Activated CD4-positive, CD25-positive, alpha-beta regulatory T cell treated with anti-CD3 and anti-CD28 coated beads, Interleukin-2, amount 50 U/mL, for 16 hours (primary cell): ENCODE measurements around the gene ASIC4.

ENCODE experiments used
- DNase-seq: peaks from one replicate; pipeline ENCODE4 v3.0.0-alpha.2; 2020; ENCODE audit warnings: low read depth, low spot score

ASIC4 gene

DNA sequence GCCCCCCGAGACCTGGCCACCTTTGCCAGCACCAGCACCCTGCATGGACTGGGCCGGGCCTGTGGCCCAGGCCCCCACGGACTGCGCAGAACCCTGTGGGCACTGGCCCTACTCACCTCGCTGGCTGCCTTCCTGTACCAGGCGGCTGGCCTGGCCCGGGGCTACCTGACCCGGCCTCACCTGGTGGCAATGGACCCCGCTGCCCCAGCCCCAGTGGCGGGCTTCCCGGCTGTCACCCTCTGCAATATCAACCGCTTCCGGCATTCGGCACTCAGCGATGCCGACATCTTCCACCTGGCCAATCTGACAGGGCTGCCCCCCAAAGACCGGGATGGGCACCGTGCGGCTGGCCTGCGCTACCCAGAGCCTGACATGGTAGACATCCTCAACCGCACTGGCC is 554 bp downstream of the ASIC4 start:
- DNase-seq: no peak

DNA sequence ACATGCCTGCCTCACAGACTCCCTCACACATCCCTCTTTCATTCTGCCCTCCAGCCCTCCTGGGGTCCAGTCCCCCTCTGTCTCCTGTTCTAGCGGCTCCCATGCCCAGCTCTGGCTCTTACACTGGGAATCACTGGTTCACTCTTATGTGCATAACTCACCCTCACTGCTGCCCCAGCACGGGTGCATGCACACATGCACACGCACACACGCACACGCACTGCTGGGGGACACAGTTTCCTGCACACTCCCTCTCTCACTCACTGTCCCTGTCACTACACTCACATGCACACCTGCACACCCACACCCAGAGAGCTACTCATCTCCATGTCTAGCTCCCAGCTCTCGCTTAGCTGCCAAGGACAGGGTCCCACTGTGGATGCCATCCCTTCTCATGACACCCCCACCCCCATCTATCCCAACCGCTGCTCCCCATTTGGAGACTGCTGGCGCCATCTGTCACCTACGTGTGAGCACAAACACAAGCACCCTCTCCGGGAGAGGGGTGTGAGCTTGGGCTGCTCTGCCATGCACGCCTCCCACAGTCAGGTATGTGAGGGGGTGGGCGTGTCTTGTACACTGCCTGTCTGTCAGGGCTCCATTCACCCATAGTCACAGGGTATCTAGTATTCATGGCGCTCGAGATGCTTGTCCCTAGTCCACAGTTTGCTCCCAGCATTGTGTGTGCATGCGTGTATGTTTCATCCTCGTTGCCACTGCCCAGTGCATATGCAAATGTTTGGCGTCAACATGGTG is 1.8 kb downstream of the ASIC4 start:
- no peak for DNase-seq

- DNase-seq: no peak
Observed at GRCh38 chr2:219516888-219517287, 2.6 kb downstream of the ASIC4 start.

DNA sequence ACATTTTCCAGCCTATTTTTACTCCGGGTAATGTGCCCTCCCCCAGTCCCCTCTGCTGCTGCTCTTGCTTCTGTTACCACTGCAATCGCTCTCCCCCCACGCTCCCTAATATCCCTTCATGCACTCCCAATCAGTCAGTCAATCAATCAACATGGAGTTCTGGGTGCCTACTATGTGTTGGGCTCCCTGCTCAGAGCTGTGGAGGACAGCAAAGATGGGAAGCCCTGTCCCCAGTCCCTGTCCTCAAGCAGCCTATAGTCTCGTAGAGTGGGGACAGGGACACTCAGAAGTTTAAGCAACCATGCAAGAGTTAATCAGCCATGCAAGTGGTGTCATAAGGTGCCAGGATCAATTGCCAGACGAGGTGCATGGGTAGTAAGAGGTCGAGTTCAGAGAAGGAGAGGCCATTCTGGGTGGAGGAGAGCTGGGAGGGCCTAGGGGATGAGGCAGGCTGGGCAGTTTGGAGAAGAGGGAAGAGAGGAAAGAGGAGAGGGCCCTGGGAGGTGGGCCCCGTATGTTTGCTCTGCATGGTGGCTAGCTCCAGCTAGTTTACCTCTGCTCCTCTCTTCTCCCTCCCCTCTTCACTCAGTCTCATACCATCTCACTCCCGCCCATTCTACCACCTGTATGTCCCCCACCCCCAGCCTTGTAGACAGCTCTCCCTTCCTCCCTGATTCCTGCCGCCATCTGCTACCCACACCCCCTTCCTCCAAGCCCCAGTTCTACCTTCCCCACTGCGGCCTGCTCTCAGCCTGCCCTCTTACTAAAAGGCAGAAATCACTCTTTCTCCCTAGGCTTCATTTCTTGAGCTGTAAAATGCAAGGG is 3.9 kb downstream of the ASIC4 start:
- DNase-seq: no peak

DNA sequence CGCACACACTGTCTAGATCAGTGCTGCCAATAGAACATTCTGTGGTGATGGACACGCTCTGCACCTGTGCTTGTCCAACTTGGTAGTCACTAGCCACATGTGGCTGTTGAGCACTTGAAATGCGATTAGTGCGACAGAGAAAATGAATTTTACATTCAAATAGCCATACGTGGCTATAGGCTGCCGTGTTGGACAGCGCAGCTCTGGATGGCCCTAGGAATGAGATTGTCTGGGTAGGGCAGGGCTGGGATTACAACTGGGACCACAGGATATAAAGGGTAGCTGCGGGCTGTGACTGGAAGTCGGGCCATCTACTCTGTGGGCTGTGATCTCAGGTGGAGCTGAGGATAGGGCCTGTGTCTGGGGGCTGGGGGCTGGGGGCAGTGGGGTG is 5.2 kb downstream of the ASIC4 start:
- DNase-seq: no peak

- DNase-seq: no peak
Observed at GRCh38 chr2:219520079-219520478, 5.8 kb downstream of the ASIC4 start.

GRCh38 chr2:219521066-219521880 is 7.0 kb downstream of the ASIC4 start:
- no peak for DNase-seq

GRCh38 chr2:219522111-219523030 is 8.1 kb downstream of the ASIC4 start:
- DNase-seq: no peak

DNA sequence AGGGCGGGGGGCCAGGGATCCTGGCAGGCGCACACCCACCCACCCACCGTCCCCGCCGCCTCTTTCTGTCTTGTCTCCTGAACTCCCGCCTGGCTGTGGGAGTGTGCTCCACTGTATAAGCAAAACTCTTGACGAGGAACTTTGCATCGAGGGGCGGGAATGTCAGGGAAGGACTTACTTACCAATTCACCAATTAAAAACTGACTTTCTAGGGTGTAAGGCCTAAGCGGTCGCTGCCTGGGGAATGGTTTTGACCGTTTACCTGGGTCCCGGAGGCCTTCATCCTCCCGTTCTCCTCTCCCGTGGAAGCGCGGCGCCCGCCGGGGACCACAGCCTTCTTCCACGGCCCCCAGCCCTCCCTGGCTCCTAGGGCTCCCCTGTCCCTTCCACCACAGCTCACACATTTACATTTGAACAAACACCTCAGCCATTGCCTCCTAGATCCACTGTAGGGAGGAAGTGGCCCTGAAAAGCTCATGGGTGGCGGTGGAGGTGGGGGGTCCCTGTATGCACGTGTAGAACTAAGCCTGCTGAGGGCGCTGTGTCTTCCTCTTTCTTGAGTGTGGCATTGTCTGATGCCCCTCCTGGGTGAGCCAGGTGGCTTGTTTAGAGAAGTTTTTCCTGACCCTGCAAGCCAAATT is 8.9 kb downstream of the ASIC4 start:
- no peak for DNase-seq

- DNase-seq: no peak
Observed at GRCh38 chr2:219524817-219525216, 10.5 kb downstream of the ASIC4 start.

DNA sequence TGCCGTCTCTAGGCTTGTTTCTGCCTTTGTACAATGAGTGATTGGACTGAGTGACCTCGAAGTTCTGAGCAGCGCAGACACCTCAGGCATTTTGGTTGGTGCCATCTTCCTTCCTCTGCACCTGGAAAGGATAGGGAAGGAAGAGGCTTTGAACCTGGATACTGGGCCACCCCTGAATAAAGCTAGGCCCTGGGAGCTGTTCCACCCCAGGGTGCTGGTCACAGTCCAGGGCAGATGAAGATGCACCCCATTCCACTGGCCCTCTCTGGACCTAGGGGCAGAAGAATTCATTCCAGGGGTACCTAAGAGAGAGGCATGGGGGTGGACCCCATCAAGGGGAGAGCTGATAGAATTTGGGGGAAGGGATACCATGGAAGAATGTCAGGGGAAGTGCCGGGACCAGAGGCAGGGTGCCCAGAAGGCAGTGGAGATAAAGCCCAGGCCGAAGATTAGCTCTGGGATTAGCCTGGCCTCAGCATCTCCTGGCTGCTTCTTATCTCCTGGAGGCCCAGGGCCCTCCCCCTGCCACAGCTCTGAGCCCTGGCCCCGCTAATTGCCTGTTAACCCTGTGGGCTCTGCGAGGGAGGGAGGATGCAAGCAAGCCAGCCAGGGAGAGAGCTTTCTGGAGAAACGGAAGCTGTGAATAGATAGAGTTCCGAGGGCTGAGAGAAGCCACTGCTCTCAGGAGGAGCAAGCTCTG is 11.4 kb downstream of the ASIC4 start:
- no peak for DNase-seq

DNA sequence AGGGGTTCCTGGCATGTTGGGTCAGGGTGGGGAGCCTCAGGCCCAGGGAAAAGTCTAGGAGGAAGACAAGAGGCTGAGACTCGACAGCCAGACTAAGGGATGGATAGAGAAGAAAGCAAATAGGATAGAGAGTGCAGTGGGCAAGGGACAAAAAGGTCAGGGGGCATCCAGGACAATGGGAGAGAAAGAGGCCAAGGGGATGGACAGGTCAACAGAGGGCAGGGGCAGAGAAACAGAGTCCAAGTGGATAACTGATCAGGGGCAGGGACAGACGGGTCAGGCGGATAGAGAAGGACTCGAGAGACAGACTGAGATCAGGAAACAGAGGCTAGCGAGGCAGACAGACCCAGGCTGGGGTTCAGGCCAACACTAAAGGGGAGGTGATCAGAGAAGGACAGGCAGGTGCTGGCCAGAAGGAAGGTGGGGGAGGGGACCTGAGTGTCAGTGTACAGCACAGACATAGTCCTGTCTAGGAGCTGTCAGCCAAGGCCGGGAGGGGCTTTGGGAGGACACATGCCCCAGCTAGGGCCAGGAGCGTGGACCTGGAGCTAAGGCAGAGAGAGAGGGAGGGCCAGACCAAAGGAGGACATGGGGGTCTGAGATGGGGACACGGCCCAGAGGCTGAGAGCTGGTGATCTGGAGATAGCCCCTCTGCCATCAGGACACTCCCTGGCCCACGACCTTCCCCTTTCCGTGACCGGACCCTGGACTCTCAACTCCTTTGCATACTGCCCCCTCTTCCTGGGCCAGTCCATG is 12.2 kb downstream of the ASIC4 start:
- no peak for DNase-seq

DNA sequence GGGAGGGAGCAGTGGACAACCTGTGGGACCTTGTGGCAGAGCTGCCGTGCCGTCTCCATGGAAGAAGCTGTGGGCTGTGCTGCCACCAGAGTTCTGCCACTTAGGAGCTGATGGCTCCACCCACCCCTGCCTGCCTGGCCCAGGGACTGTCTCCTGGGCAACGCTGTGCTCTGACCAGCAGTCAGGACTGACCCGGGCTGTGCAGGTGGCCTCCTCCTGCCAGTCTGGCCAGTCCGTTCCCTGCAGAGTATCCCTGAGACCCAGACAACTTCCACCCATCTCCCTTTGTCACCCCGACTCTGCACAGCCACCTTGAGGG is 12.8 kb downstream of the ASIC4 start:
- no peak for DNase-seq

- DNase-seq: no peak
Observed at GRCh38 chr2:219527472-219527871, 13.2 kb downstream of the ASIC4 start.

GRCh38 chr2:219530048-219530963 is 16.0 kb downstream of the ASIC4 start:
- DNase-seq: peak; percentile 66

GRCh38 chr2:219531639-219532377 is 17.5 kb downstream of the ASIC4 start:
- no peak for DNase-seq

- DNase-seq: no peak
Observed at GRCh38 chr2:219532378-219532649, 18.0 kb downstream of the ASIC4 start.
